Heart right ventricle (tissue), 16 donors: ENCODE results near the gene TEAD2. TPM values are rescaled to one million over a fixed set of nuclear protein-coding genes. Genes with fewer than 3 reads are reported as not detected.
A peak's percentile ranks its signal among the peaks of the same experiment; 100 is the strongest.

Experiments used
- ATAC-seq, 8 donors: fragments of 200-7000 bp; cut with Tn5 transposase; one replicate each; pipeline ENCODE4 v1.9.1; 2020; ENCODE audit warnings: mild to moderate bottlenecking in 8 of 8, moderate library complexity in 8 of 8, moderate number of reproducible peaks in 1 of 8
- DNase-seq, 2 donors: peaks; one replicate each; pipeline ENCODE4 v3.0.0-alpha.2; 2020
- H3K27ac ChIP-seq, 10 donors: fragments of 200-600 bp; sonication (generic) in 2 of 10; one replicate each; pipeline versions ENCODE4 v1.5.0 to v1.8.0; 2020 to 2022; ENCODE audit warnings: mild to moderate bottlenecking in 3 of 10
- H3K27me3 ChIP-seq, 7 donors: fragments of 200-600 bp; one replicate each; pipeline ENCODE4 v1.8.0; 2021 to 2022; ENCODE audit warnings: mild to moderate bottlenecking in 2 of 7
- H3K36me3 ChIP-seq, 9 donors: fragments of 200-600 bp; sonication (generic) in 1 of 9; one replicate each; pipeline versions ENCODE4 v1.5.0 to v1.8.0; 2020 to 2022; ENCODE audit warnings: mild to moderate bottlenecking in 2 of 9
- H3K4me1 ChIP-seq, 9 donors: fragments of 200-600 bp; sonication (generic) in 1 of 9; one replicate each; pipeline versions ENCODE4 v1.5.0 to v1.8.0; 2020 to 2022; ENCODE audit warnings: mild to moderate bottlenecking in 4 of 9
- H3K4me3 ChIP-seq, 10 donors: fragments of 200-600 bp; sonication (generic) in 2 of 10; one replicate each; pipeline versions ENCODE4 v1.5.0 to v1.8.0; 2020 to 2022; ENCODE audit warnings: mild to moderate bottlenecking in 7 of 10, moderate library complexity in 2 of 10
- H3K9me3 ChIP-seq, 11 donors: fragments of 200-600 bp in 10 of 11; sonication (generic) in 2 of 11; one replicate each; pipeline versions ENCODE4 v1.5.0 to v1.8.0; 2013 to 2022; ENCODE audit warnings: mild to moderate bottlenecking in 2 of 11, control low read depth in 1 of 11, moderate library complexity in 1 of 11
- CTCF ChIP-seq, 9 donors: fragments of 200-600 bp; sonication (generic) in 2 of 9; IDR thresholded peaks; one replicate each; pipeline versions ENCODE4 v1.5.0 to v1.8.0; 2021 to 2022; ENCODE audit warnings: antibody characterized with exemption in 9 of 9, mild to moderate bottlenecking in 5 of 9, moderate library complexity in 1 of 9
- WGBS, 2 donors: extraction: QIAGEN DNeasy Blood & Tissue Kit; methylation state at CpG; one replicate each; pipeline ENCODE4 v1.1.7; 2013; ENCODE audit warnings: inconsistent platforms in 1 of 2; 5-methylcytosine and 5-hydroxymethylcytosine counted together
- intact Hi-C, 10 donors: fragments of 100-400 bp; cut with DNase I; formaldehyde crosslinking; loops; one replicate each; pipeline versions ENCODE4 v1.11.1 to v1.14.2; 2022
- polyA plus RNA-seq, 2 donors: library from polyadenylated mRNA; stranded (reverse); fragments of 200-250 nt; gene quantifications; one replicate each; pipeline ENCODE4 v1.2.3, GENCODE V29; 2013
- total RNA-seq, 10 donors: library from RNA; stranded (reverse); fragmentation: NEBNext Ultra II Directional in 3 of 10; extraction: Animal tissue kit (Norgen Biotek cat#: 25700) in 3 of 10; gene quantifications; one replicate each; pipeline versions ENCODE4 v1.2.1 to v1.2.4, GENCODE V29; 2021 to 2023
- donor health status: Arrhythmogenic right ventricular cardiomyopathy.
- donor health status: ischemic (EF 13 %, LVEDD 7.1; RV severe dilation, severe dysfunction).
- donor health status: healthy with polysubstance abuse.
- donor health status: DM: no; HTN: yes; CAD: no.
- donor health status: DM: no; HTN: no; CAD: no.
- donor health status: ischemic (EF 25% LVEDD 6.9; RV normal size, moderate dysfunction).
- donor health status: ischemic (EF 25% LVEDD 5.7; RV mildly dilated, moderate dysfunction).
- donor health status: healthy.
- donor health status: DM: yes; HTN: yes; CAD: no.
- donor health status: Ischemic cardiomyopathy.
- donor health status: ischemic (EF 35%, LVEDD 5.7; RV mildly dilated, moderate dysfunction).
- donor health status: nonischemic (EF 11% LVEDD 7.7; RV severe dilation, severe dysfunction).
- donor health status: DM: yes; HTN: yes; CAD: no.
- donor health status: PGD.
- donor health status: ischemic (EF 29% LVEDD 5.4; RV normal size, mild dysfunction).
- donor health status: nonischemic (EF 23%, LVEDD 6.1; RV moderate dilation, normal function).

The TEAD2 gene
- total and polyA plus RNA-seq, 12 donors = 34.1 to 67.8 (median 45.1) TPM

DNA sequence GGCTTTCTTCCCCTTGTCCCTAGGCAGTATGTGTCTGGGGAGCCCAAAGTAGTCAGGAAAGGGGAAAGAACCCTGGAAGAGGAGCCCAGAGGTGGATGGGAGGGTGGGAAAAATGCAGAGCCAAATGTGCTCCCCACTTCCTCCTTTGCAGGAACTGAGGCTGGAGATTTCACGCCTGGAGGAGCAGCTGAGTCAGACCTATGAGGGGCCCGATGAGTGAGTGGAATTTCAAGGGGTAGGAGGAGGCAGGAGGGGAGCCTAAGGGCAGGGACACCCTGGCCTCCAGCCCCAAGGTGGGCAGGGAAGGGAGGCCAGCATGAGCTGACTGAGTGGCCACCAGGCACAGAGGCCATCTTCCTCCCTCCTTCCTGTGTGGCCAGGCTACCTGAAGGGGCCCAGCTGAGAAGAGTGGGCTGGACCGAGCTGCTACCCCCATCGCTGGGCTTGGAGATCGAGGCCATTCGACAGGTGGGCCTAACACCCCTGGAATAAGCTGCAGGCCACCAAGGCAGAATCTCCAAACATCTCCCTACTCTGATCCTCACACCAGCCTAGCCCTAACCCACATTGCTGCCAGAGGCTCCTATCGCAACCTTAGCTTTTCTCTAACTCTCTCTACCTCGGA, 46.7 kb upstream of the TEAD2 start:
- Histone ChIP-seq H3K9me3 (no peaks in the 10 kb centered on the region), H3K4me1 (peaks cover 0 to 17% (median 0%) of the 10 kb centered on the region in 9 donors), H3K27me3 (no peaks in the 10 kb centered on the region), H3K4me3 (no peak overlapping the region), H3K27ac (peak overlapping the region in 1 of 10 donors; percentile 50), H3K36me3 (no peaks in the 10 kb centered on the region)
- DNase-seq (no peak), ATAC-seq (peak in 1 of 8 donors; percentile 16)
- intact Hi-C loops = no loop called here
- WGBS, 2 donors = 79 to 81% methylated on average over 8 of the region's 8 CpGs
- TF ChIP-seq CTCF (IDR thresholded peaks at IDR 0.05) = no peak

DNA sequence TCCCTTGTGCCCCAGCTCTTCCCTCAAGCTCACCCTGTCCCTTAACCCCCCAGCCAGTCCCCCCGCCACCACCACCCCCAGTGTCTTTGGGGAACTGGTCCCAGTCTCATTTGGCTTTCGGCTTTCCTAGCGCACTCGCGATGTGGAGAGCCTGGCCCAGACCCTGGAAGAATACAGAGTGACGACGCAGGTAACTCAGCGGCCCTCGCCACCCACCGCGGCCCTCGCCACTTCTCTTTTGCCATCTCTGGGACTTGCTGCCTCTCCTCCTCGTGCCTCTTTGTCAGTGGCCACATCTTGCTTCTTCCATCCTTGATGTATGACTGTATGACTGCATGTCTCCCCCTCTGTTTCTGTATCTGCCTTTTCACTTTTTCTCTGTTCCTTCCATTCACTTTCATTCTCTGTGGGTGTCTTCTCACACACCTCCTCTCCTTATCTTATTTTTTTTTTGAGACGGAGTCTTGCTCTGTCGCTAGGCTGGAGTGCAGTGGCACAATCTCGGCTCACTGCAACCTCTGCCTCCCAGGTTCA, 45.3 kb upstream of the TEAD2 start:
- H3K36me3 ChIP-seq = no peaks in the 10 kb centered on the region
- DNase-seq = no peak
- intact Hi-C loops = no loop called here
- no peak overlapping the region for H3K4me3 ChIP-seq
- no peak overlapping the region for H3K27ac ChIP-seq
- peaks cover 0 to 2% (median 0%) of the 10 kb centered on the region in 7 donors for H3K27me3 ChIP-seq
- 85 to 86% methylated on average over 16 of the region's 16 CpGs for WGBS, 2 donors
- no peak for ATAC-seq
- TF ChIP-seq CTCF (IDR thresholded peaks at IDR 0.05) = no peak
- H3K4me1 ChIP-seq = peaks cover 0 to 17% (median 0%) of the 10 kb centered on the region in 9 donors
- no peaks in the 10 kb centered on the region for H3K9me3 ChIP-seq

DNA sequence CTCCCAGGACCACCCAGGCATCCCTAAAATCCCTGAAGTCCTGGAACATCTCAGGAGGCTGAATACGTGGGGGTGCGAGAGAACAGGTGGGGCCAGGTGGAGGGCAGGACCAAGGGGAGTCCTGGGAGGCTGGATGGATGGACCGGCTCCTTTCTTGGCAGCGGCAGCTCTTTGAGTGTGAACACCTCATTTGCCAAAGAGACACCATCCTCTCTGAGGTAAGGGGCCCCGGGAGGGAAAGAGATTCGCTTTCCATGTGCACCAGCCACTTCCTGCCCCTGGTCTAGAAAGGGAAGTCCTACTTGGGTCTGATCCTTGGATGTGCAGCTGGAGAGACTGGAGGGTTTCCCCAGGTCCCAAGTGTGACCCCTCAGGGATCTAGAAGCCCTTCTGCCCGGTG, 44.9 kb upstream of the TEAD2 start:
- intact Hi-C loops = no loop called here
- H3K27me3 ChIP-seq = peaks cover 0 to 6% (median 0%) of the 10 kb centered on the region in 7 donors
- 64 to 76% methylated on average over 7 of the region's 7 CpGs for WGBS, 2 donors
- no peak overlapping the region for H3K4me3 ChIP-seq
- H3K4me1 ChIP-seq = peaks cover 0 to 17% (median 0%) of the 10 kb centered on the region in 9 donors
- H3K9me3 ChIP-seq = no peaks in the 10 kb centered on the region
- DNase-seq (no peak), ATAC-seq (no peak)
- no peak for TF ChIP-seq CTCF (IDR thresholded peaks at IDR 0.05)
- H3K27ac ChIP-seq = no peak overlapping the region
- H3K36me3 ChIP-seq = no peaks in the 10 kb centered on the region

DNA sequence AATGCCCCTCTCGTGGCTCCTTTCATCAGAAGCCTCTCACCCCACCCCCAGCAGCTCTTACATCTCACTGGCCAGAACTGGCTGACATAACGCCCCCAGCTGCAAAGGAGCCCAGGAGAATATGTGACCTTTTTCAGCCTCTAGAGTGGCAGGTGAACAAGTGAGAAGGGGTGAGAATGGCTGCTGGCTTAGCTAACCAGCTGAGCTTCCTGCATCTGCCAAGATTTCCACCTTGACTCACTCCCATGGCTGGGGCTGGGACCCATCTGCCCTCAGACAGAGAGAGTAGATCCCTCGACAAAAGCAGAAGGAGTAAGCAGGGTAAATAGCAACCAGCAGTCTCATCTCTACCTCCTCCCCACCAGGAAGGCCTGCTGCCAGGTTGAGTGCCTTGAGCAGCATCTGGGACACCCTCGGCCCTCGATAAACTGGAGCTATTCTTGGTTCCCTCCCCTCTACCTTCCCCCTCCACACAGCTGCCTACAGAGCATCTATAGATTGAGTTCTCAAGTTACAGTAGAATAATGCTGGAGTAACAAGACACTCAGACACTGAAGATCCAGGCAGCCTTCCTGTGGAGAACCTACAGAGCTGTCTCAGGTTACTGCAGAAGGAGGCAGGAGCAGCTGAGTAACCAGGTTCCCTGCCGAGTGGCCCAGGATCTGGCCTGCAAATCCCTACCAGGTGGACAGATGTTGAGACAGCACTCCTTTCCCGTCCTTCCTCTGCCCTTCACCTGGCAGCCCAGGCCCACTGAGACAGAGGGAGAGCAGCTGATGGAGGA, 41.4 kb upstream of the TEAD2 start:
- Histone ChIP-seq H3K27ac (no peak overlapping the region), H3K27me3 (peaks cover 0 to 12% (median 0%) of the 10 kb centered on the region in 7 donors), H3K4me1 (no peaks in the 10 kb centered on the region), H3K4me3 (no peak overlapping the region), H3K9me3 (no peaks in the 10 kb centered on the region), H3K36me3 (no peaks in the 10 kb centered on the region)
- no peak for TF ChIP-seq CTCF (IDR thresholded peaks at IDR 0.05)
- intact Hi-C loops = loop anchor here in 1 of 10 donors (5.0 kb wide), 1 partner anchor 34 kb away; no protein-coding TSS in a partner anchor
- WGBS, 2 donors = 47 to 56% methylated on average over 7 of the region's 7 CpGs
- DNase-seq (no peak), ATAC-seq (no peak)
